NCI-H1417 (cell line): Measurements from ENCODE around the gene NES.

Source experiments
- DNase-seq, 3 experiments: peaks; one replicate each; lab custom pipeline; 2025; lab: John Stamatoyannopoulos, UW

NES gene

DNA sequence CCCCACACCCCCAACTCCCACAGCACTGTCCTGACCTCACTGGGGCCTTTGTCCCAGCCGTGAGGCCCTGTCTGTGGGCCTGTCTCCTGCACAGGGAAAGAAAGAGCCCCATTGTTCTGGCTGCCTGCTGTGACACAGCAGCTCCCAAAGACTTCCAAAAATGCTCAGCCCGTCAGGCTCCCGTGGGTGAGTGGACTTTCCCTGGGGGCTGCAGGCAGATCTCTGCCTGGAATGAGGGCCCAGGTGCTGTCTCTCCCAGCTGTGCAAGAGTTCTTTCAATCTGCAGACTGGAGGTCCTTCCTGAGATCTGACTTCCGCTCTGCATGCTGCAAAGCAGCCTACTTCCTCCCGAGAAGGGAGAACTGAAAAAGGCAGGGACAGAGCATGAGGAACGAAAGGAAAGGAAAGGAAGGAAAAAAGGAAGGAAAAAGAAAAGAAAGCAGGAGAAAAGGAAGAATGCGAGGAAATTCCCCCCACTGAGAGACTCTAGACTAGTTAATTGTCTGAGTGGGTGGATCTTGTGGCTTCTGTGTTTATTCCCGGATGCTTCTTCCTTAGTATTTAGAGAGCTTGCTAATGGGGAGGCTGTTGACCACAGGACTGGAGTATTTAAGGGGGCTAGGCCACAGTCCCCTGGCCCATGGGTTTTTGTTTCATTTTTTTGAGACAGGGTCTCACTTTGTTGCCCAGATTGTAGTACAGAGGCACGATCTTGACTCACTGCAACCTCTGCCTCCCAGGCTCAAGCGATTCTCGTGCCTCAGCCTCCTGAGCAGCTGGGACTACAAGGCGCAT lies 15.0 kb downstream of the NES start:
- DNase-seq, result no peak

DNA sequence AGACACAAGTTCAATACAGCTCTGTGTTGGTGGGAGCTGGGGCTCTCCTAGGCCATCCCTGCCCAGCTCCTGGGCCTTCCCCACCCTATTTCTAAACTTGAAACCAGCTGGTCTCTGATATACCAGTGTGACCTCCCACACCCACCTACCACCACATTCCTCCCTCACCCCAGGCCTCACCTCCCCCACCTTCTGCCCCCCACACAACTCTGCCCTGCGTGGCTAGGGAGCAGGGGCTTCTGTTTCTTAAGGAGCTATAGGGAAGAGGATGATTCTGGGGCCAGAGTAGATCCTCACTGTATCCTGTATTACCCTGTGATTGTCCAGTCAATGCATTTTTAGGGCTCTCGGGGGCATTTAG lies 16.5 kb downstream of the NES start:
- no peak for DNase-seq

DNA sequence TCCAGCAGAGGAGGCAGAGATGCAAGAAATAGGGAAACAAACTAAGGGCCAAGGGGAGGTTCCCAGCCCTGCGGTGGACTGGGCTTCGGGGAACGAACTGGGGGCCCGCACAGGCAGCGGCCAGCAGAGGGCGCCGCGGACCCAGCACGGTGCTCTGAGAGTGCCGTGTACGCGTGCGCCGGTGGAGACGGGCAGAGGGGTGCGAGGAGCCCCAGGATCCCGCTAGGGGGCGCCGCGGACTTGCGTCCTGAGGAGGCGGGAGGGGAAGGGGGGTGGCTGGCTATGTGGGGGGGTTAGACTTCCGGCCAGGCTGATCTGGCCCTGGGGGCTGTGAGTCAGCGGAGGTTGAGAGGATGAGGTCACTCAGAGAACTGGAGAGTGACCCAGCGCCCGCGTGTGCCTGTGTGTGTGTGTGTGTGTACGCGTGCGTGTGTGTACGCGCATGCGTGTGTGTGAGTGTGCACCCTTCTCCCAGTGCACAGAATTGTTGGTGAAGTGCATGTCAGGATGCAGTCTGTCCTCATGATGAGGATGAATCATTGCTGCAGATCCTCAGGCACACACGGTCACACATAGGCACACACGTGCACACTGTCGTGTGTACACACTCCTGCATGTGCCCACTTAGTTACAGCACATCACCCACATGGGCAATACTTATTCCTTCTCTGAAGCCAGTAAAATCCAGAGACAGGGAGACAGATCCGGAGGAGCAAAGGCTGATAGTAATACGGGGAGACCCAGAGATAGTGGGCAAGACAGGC lies 17.0 kb downstream of the NES start:
- DNase-seq, result peak; percentile 85 to 98 (median 94)

DNA sequence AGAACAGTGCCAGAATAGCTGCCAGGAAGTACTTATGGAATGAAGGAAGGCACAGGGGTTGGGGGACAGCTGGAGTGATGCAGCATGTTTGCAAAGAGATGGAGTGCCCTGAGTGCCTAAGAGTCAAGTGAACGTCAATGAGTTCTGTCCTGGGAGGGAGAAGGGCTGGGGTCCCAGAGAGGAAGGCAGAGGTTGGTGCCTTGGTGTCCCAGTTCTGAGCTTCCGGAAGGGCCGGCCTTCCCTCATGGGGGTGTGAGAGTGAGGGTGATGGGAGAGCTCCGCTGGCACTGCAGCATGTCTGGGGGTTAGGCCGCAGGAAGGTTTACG lies 17.6 kb downstream of the NES start:
- DNase-seq, result peak in 1 of 3 experiments; percentile 13

GRCh38 chr1:156658945-156659574 lies 18.1 kb downstream of the NES start:
- no peak for DNase-seq

- DNase-seq, result no peak
Observed at GRCh38 chr1:156658496-156658895, 18.7 kb downstream of the NES start.

- DNase-seq, result peak in 1 of 3 experiments; percentile 6
Observed at GRCh38 chr1:156657741-156658319, 19.4 kb downstream of the NES start.

GRCh38 chr1:156656806-156657740 lies 20.1 kb downstream of the NES start:
- DNase-seq, result peak; percentile 47 to 87 (median 68)

DNA sequence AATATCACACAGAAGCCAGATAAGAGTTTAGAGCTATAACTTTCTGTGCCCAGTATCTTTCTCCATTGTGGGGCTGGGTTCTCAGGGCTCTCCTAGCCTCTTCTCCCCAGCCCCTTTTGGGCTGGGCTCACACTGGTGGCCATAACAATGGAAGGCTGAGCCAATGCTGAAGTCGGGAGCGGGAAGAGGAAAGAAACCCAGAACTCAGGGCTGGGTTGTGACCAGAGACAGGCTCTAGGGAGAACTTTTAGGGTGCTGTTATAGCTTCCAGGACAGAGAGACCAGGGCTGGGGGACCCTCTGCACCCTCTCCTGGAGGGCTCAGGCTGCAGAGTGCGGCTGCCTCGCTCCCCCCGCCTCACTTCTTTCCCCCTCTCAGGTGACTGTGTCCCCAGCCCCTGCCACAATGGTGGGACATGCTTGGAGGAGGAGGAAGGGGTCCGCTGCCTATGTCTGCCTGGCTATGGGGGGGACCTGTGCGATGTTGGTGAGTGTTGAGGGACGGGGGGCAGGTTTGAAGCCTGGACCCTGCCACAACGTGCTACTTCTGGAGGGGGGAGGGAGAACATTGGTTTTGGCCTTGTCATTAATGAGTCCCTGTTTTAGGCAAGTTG lies 21.2 kb downstream of the NES start:
- DNase-seq, result no peak

DNA sequence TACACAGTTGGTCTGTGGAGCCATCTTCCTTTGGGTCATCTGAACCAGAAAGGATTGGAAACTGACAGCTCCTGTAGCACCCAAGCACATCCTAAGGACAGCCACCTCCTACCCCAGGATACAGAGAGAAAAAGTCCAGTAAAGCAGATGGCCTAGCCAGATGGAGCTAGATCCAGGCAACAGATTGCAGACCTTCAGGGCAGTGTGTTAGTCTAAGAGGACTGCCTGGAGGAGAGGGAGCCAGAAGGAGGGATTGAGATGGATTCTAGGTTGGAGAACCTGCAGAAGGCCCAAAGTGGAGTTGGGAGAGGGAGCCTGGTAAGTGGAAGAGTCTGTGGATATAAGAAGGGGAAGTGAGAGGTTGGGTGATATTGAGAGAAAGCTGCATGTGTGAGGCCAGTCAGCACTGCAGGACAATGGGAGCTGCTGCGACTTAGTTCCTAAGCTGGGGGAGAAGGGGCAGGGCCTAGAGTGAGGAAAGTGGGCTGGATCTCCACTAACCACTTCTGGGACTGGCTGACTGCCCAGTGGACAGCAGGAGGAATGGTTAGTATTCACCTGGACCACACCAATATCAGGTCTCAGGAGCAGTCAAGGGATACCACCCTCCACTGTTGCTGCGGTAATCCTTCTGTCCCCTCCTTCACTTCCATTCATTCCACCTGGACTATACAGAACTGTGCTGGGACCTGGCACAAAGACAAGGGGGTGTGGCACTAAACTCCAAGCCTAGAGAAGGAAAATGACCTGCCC lies 21.9 kb downstream of the NES start:
- DNase-seq, result no peak

- DNase-seq, result no peak
Observed at GRCh38 chr1:156654700-156655099, 22.5 kb downstream of the NES start.

DNA sequence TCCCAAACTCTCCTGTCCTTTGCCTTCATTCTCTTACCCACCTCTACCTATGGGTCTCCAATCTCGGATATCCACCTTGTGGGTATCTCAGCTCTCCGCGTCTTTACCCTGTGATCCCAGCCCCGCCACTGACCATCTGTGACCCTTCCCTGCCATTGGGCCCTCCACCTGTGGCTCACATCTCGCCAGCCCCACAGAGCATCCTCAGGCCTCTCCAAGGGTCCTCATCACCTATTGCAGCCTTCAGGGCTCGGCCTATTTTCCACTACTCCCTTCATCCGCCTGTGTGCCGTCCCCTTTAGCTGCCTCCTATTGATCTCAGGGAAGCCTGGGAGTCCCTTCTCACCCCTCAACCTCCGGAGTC lies 24.2 kb downstream of the NES start:
- DNase-seq, result no peak

DNA sequence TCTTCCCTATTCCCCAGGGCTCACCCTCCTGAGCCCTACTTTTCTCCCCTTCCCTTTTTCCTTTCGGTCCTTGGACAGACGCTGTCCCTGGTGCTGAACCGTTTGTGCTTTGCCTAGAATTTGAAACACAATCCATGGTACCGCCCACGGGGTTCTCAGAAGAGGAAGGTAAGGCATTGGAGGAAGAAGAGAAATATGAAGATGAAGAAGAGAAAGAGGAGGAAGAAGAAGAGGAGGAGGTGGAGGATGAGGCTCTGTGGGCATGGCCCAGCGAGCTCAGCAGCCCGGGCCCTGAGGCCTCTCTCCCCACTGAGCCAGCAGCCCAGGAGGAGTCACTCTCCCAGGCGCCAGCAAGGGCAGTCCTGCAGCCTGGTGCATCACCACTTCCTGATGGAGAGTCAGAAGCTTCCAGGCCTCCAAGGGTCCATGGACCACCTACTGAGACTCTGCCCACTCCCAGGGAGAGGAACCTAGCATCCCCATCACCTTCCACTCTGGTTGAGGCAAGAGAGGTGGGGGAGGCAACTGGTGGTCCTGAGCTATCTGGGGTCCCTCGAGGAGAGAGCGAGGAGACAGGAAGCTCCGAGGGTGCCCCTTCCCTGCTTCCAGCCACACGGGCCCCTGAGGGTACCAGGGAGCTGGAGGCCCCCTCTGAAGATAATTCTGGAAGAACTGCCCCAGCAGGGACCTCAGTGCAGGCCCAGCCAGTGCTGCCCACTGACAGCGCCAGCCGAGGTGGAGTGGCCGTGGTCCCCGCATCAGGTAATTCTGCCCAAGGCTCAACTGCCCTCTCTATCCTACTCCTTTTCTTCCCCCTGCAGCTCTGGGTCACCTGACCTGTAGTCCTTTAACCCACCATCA lies 24.8 kb downstream of the NES start:
- DNase-seq, result no peak

DNA sequence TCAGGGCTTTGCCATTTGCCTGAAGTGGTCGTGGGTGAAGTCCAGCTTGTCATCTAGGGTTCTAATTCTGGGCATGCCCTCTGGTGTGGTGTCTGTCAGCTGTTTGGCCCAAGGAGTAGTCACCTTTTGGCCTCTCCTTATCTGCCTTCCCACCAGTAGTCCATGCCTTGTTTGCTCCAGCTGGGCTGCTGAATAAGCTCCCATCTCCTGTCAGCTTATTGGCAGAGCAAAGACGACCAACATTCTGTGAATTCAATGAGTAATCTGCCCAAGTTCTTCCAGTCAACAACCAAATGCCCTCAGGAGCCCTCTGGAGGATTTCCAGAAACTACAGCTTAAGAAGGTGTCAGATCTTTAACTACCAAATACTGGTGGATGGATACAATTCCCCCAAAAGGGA lies 28.3 kb downstream of the NES start:
- no peak for DNase-seq

GRCh38 chr1:156648496-156648895 lies 28.7 kb downstream of the NES start:
- DNase-seq, result no peak

GRCh38 chr1:156647351-156647750 lies 29.9 kb downstream of the NES start:
- no peak for DNase-seq

DNA sequence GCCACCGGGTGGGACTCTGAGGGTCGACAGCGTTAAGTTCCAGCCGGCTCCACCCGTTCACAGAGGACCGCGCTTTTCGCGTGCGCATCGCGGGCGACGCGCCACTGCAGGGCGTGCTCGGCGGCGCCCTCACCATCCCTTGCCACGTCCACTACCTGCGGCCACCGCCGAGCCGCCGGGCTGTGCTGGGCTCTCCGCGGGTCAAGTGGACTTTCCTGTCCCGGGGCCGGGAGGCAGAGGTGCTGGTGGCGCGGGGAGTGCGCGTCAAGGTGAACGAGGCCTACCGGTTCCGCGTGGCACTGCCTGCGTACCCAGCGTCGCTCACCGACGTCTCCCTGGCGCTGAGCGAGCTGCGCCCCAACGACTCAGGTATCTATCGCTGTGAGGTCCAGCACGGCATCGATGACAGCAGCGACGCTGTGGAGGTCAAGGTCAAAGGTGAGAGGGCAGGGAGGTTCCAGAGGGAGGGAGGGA lies 30.4 kb downstream of the NES start:
- no peak for DNase-seq

GRCh38 chr1:156645666-156646065 lies 31.5 kb downstream of the NES start:
- no peak for DNase-seq

GRCh38 chr1:156645056-156645455 lies 32.2 kb downstream of the NES start:
- DNase-seq, result no peak
